Neural cell (in vitro differentiated cells): ENCODE measurements around the gene NPLOC4. TPM values are rescaled to one million over a fixed set of nuclear protein-coding genes. Genes with fewer than 3 reads are reported as not detected.

Source experiments
- H2AFZ ChIP-seq: fragments of 200-600, 300-800 bp; sonication (generic), shearing (Covaris generic); 2 replicates; pipeline ENCODE4 v1.6.0; 2014; ENCODE audit warnings: low read depth, mild to moderate bottlenecking, antibody characterized with exemption, low read length, moderate library complexity
- H3F3A ChIP-seq: fragments of 200-600 bp; shearing (Covaris generic); 2 replicates; pipeline ENCODE4 v1.6.1; 2016; ENCODE audit warnings: mild to moderate bottlenecking, moderate library complexity, mixed read lengths, antibody characterized with exemption, low read length; ENCODE audit not compliant: insufficient read depth, poor library complexity, severe bottlenecking
- H3K27ac ChIP-seq: fragments of 200-600, 300-800 bp; sonication (generic), shearing (Covaris generic); 2 replicates; pipeline ENCODE4 v1.5.1; 2014; ENCODE audit warnings: mild to moderate bottlenecking, low read length, moderate library complexity
- H3K27me3 ChIP-seq: fragments of 300-800, 200-600 bp; sonication (generic), shearing (Covaris generic); 2 replicates; pipeline ENCODE4 v1.6.0; 2014; ENCODE audit warnings: mild to moderate bottlenecking, low read depth, low read length, moderate library complexity; ENCODE audit not compliant: insufficient read depth
- H3K36me3 ChIP-seq: fragments of 300-800, 200-600 bp; sonication (generic), shearing (Covaris generic); 2 replicates; pipeline ENCODE4 v1.5.1; 2014; ENCODE audit warnings: mild to moderate bottlenecking, antibody characterized with exemption, low read length, moderate library complexity; ENCODE audit not compliant: insufficient read depth
- H3K4me2 ChIP-seq: fragments of 300-800, 200-600 bp; sonication (generic), shearing (Covaris generic); 2 replicates; pipeline ENCODE4 v1.6.0; 2014; ENCODE audit warnings: mild to moderate bottlenecking, low read length
- H3K4me3 ChIP-seq: fragments of 300-800, 200-600 bp; sonication (generic), shearing (Covaris generic); 2 replicates; pipeline ENCODE4 v1.5.1; 2014; ENCODE audit warnings: mild to moderate bottlenecking, low read length, moderate library complexity
- H3K79me2 ChIP-seq: fragments of 200-600 bp; shearing (Covaris generic); replicated peaks from 2 replicates; pipeline ENCODE4 v1.6.0; 2014; ENCODE audit warnings: mild to moderate bottlenecking, low read length, moderate library complexity; ENCODE audit not compliant: insufficient read depth
- H3K9ac ChIP-seq: fragments of 300-800, 200-600 bp; sonication (generic), shearing (Covaris generic); 2 replicates; pipeline ENCODE4 v1.6.1; 2016; ENCODE audit warnings: mild to moderate bottlenecking, low read length, mixed read lengths
- H3K9me2 ChIP-seq: fragments of 200-600 bp; shearing (Covaris generic); 2 replicates; pipeline ENCODE4 v1.6.1; 2016; ENCODE audit warnings: mild to moderate bottlenecking, low read length, mixed read lengths; ENCODE audit not compliant: insufficient read depth
- H3K9me3 ChIP-seq: fragments of 200-600, 300-800 bp; sonication (generic), shearing (Covaris generic); 2 replicates; pipeline ENCODE4 v1.6.1; 2016; ENCODE audit warnings: mild to moderate bottlenecking, mixed run types, low read length, moderate library complexity, mixed read lengths
- H4K20me1 ChIP-seq: fragments of 200-600 bp; shearing (Covaris generic); 2 replicates; pipeline ENCODE4 v1.6.1; 2016; ENCODE audit warnings: mild to moderate bottlenecking, mixed run types; ENCODE audit not compliant: insufficient read depth
- EP300 ChIP-seq: fragments of 450-650 bp; conservative IDR thresholded peaks from 2 replicates; pipeline ENCODE4 v1.6.1; 2014; ENCODE audit warnings: antibody characterized with exemption, mild to moderate bottlenecking, moderate library complexity; ENCODE audit not compliant: poor library complexity, severe bottlenecking
- EZH2 ChIP-seq: fragments of 200-600, 300-800 bp; shearing (Covaris generic), sonication (generic); IDR thresholded peaks from 2 replicates; pipeline ENCODE4 v1.6.1; 2014; ENCODE audit warnings: antibody characterized with exemption, low read length, borderline replicate concordance, mild to moderate bottlenecking; ENCODE audit not compliant: insufficient read depth, poor library complexity, severe bottlenecking
- MXI1 ChIP-seq: fragments of 450-650 bp; conservative IDR thresholded peaks from 2 replicates; pipeline ENCODE4 v1.6.1; 2014; ENCODE audit warnings: antibody characterized with exemption, mild to moderate bottlenecking; ENCODE audit not compliant: poor library complexity, severe bottlenecking
- POLR2AphosphoS5 ChIP-seq: IDR thresholded peaks from 2 replicates; pipeline ENCODE4 v1.6.1; 2012
- RAD21 ChIP-seq: fragments of 450-650 bp; conservative IDR thresholded peaks from 2 replicates; pipeline ENCODE4 v1.6.1; 2014; ENCODE audit warnings: antibody characterized with exemption, mild to moderate bottlenecking, moderate library complexity
- REST ChIP-seq: IDR thresholded peaks from 2 replicates; pipeline ENCODE4 v1.6.1; 2012; ENCODE audit warnings: borderline replicate concordance
- SMC3 ChIP-seq: fragments of 450-650 bp; conservative IDR thresholded peaks from 2 replicates; pipeline ENCODE4 v1.6.1; 2014; ENCODE audit warnings: antibody characterized with exemption, mild to moderate bottlenecking, moderate library complexity; ENCODE audit not compliant: poor library complexity
- TAF1 ChIP-seq: IDR thresholded peaks from 2 replicates; pipeline ENCODE4 v1.6.1; 2012; ENCODE audit warnings: low read depth
- polyA plus RNA-seq: library from polyadenylated mRNA; depleted of rRNA; stranded (reverse); fragments of >200 nt; gene quantifications from 2 replicates; pipeline ENCODE4 v1.2.3, GENCODE V29; 2014
- TF ChIP-seq, protein P1 (sequence below): fragments of 450-650 bp; IDR thresholded peaks from 2 replicates; pipeline ENCODE4 v1.5.1; 2014; ENCODE audit warnings: antibody characterized with exemption, mild to moderate bottlenecking, moderate library complexity; ENCODE audit not compliant: poor library complexity, severe bottlenecking

NPLOC4 gene
- polyA plus RNA-seq, 1 donor from 2014 or later, result 32.3 TPM

DNA sequence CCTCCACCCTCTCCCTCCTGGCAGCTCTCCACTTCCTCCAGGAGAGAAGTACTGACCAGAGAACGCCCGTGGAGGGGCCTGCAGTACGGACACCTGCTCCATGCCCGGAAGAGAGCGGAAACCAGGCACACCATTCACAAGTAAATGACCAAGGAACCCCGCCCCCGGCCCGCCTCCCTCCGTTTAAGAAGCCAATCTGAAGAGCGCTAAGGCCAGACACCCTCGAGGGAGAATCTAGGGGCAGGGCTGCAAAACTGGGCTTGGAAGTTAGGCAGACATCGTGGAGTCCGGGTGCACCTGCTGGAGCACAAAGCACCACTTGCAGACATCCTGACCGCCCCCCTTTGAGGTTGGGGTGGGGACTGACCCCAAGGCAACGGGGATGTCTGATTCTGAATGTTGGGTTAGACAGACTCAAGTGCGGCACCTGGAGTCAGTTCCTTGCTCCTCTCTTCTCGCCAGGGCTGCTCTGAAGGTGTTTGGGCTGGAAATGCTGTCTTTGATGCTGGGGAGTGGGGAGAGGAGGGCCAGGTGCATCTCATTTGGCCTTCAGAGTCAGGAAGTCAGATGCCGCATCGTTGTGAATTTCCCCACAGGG, 83.8 kb downstream of the NPLOC4 start:
- Histone ChIP-seq H3F3A (no peaks in the 10 kb centered on the region), H3K9me3 (no peaks in the 10 kb centered on the region), H2AFZ (peak overlapping the region; percentile 80), H4K20me1 (no peaks in the 10 kb centered on the region), H3K9ac (peak overlapping the region; percentile 92), H3K27ac (peak overlapping the region; percentile 83), H3K9me2 (no peaks in the 10 kb centered on the region), H3K27me3 (peaks cover 3% of the 10 kb centered on the region), H3K36me3 (no peaks in the 10 kb centered on the region), H3K4me3 (peak overlapping the region; percentile 99), H3K4me2 (peak overlapping the region; percentile 87), H3K79me2 (peaks cover 13% of the 10 kb centered on the region)
- TF ChIP-seq, protein P1, sequence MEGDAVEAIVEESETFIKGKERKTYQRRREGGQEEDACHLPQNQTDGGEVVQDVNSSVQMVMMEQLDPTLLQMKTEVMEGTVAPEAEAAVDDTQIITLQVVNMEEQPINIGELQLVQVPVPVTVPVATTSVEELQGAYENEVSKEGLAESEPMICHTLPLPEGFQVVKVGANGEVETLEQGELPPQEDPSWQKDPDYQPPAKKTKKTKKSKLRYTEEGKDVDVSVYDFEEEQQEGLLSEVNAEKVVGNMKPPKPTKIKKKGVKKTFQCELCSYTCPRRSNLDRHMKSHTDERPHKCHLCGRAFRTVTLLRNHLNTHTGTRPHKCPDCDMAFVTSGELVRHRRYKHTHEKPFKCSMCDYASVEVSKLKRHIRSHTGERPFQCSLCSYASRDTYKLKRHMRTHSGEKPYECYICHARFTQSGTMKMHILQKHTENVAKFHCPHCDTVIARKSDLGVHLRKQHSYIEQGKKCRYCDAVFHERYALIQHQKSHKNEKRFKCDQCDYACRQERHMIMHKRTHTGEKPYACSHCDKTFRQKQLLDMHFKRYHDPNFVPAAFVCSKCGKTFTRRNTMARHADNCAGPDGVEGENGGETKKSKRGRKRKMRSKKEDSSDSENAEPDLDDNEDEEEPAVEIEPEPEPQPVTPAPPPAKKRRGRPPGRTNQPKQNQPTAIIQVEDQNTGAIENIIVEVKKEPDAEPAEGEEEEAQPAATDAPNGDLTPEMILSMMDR, result peak; percentile 49
- TF ChIP-seq EZH2 (no peak), SMC3 (peak; percentile 56), REST (no peak), EP300 (no peak), RAD21 (peak; percentile 25), POLR2AphosphoS5 (no peak), MXI1 (no peak)

GRCh38 chr17:81552244-81553017, 84.5 kb downstream of the NPLOC4 start, which contains the start of gene FAAP100:
Gene FAAP100 (minus strand): TSS chr17:81552353. CDS start chr17:81552330, 23 bp downstream.
- no peak for TF ChIP-seq EZH2
- TF ChIP-seq, protein P1, result no peak
- TF ChIP-seq SMC3, result peak; percentile 27
- peak; percentile 49 for TF ChIP-seq REST
- peak; percentile 10 for TF ChIP-seq RAD21
- TF ChIP-seq POLR2AphosphoS5, result peak; percentile 75
- peak; percentile 75 for TF ChIP-seq MXI1
- TF ChIP-seq EP300, result no peak
- TF ChIP-seq TAF1, result peak; percentile 72
- Histone ChIP-seq H3K79me2 (peaks cover 13% of the 10 kb centered on the region), H3F3A (no peaks in the 10 kb centered on the region), H3K9me2 (no peaks in the 10 kb centered on the region), H3K9ac (peak within 1 kb of the TSS; percentile 92), H4K20me1 (no peaks in the 10 kb centered on the region), H3K36me3 (no peaks in the 10 kb centered on the region), H3K4me3 (peak within 1 kb of the TSS; percentile 99), H3K4me2 (peak within 1 kb of the TSS; percentile 88), H2AFZ (peak within 1 kb of the TSS; percentile 80), H3K27ac (peak within 1 kb of the TSS; percentile 83), H3K9me3 (no peaks in the 10 kb centered on the region), H3K27me3 (peaks cover 3% of the 10 kb centered on the region)
